ENCODE results near the gene MMP13.

DNA sequence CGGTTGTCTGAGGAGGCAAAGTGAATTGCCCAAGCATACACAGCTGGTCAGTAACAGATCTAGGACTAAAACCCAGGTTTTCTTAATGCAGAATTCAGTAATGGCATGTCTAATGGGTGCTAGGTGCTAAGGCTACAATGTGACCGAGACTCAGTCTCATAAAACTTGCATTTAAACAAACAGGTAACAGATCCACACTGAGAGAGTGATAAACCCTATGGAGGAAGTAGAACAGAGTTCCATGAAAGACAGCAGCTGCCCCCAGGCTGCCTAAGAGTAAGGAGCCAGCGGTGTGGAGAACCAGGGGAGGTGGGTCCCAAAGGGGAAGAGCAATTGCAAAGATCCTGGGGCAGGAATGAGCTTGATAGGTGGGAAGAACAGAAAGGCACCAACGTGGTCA lies 27.3 kb downstream of the MMP13 start:
- TF ChIP-seq, protein P1, sequence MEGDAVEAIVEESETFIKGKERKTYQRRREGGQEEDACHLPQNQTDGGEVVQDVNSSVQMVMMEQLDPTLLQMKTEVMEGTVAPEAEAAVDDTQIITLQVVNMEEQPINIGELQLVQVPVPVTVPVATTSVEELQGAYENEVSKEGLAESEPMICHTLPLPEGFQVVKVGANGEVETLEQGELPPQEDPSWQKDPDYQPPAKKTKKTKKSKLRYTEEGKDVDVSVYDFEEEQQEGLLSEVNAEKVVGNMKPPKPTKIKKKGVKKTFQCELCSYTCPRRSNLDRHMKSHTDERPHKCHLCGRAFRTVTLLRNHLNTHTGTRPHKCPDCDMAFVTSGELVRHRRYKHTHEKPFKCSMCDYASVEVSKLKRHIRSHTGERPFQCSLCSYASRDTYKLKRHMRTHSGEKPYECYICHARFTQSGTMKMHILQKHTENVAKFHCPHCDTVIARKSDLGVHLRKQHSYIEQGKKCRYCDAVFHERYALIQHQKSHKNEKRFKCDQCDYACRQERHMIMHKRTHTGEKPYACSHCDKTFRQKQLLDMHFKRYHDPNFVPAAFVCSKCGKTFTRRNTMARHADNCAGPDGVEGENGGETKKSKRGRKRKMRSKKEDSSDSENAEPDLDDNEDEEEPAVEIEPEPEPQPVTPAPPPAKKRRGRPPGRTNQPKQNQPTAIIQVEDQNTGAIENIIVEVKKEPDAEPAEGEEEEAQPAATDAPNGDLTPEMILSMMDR (IDR thresholded peaks at IDR 0.05) = no peak
- no peak for TF ChIP-seq ZFX (IDR thresholded peaks at IDR 0.05; ENCODE audit: borderline replicate concordance)

All from 22Rv1 (cell line).